Measurements from ENCODE around the gene CCDC184. TPM values are rescaled to one million over a fixed set of nuclear protein-coding genes. Genes with fewer than 3 reads are reported as not detected.
A peak's percentile ranks its signal among the peaks of the same experiment; 100 is the strongest.

The CCDC184 gene
- total RNA-seq, 3 donors from 2014 or later (not counting 1 experiment from before 2014, with no cell fraction given) = 3.0 to 6.2 (median 4.2) TPM

DNA sequence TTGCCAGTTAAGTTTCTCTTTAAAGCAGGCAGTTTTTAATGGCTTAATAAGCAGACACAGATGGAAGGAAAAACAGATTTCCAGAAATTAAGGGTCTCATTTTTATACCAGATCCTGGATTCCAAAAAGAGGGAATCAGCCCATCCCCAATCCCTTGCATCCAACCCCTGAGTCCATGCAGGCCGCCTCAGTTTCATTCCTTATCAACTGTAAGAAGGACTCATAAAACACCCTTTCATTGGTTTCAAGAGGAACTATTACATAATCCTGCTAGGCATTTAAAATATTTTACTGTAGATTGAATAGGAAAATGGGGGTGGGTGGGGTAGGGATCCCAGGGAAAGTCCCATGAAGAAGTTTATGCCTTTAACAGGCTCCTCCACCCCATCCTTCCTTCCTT lies 9.4 kb downstream of the CCDC184 start:
- Histone ChIP-seq H3K36me3 (ENCODE audit: control insufficient read depth, insufficient read depth, low read length) (no peaks in the 10 kb centered on the region), H3K27ac (ENCODE audit: low read length) (no peak overlapping the region), H3K4me1 (ENCODE audit: control insufficient read depth, insufficient read depth, low read length) (peaks cover 4% of the 10 kb centered on the region), H3K4me3 (ENCODE audit: low read length) (no peak overlapping the region), H3K27me3 (ENCODE audit: control insufficient read depth, insufficient read depth, low read length) (peaks cover 6% of the 10 kb centered on the region), H3K9me3 (ENCODE audit: control insufficient read depth, insufficient read depth, low read length) (no peaks in the 10 kb centered on the region)
- DNase-seq (no peak), ATAC-seq (no peak)
- peaks cover 6 to 9% of the 10 kb centered on the region in 2 donors for H3K4me1 Mint-ChIP-seq
- H3K27ac Mint-ChIP-seq = no peak overlapping the region
- no peaks in the 10 kb centered on the region for H3K36me3 Mint-ChIP-seq
- H3K9me3 Mint-ChIP-seq = no peaks in the 10 kb centered on the region
- TF ChIP-seq, protein P1, sequence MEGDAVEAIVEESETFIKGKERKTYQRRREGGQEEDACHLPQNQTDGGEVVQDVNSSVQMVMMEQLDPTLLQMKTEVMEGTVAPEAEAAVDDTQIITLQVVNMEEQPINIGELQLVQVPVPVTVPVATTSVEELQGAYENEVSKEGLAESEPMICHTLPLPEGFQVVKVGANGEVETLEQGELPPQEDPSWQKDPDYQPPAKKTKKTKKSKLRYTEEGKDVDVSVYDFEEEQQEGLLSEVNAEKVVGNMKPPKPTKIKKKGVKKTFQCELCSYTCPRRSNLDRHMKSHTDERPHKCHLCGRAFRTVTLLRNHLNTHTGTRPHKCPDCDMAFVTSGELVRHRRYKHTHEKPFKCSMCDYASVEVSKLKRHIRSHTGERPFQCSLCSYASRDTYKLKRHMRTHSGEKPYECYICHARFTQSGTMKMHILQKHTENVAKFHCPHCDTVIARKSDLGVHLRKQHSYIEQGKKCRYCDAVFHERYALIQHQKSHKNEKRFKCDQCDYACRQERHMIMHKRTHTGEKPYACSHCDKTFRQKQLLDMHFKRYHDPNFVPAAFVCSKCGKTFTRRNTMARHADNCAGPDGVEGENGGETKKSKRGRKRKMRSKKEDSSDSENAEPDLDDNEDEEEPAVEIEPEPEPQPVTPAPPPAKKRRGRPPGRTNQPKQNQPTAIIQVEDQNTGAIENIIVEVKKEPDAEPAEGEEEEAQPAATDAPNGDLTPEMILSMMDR (IDR thresholded peaks at IDR 0.05) = no peak
- intact Hi-C loops (cut with micrococcal nuclease) = no loop called here
- 92% methylated on average over 1 of the region's 1 CpG for WGBS (ENCODE audit: insufficient coverage)
- no peak overlapping the region for H3K4me3 Mint-ChIP-seq
- H3K27me3 Mint-ChIP-seq (ENCODE audit: low read depth in 2 of 2) = peaks cover 34 to 46% of the 10 kb centered on the region in 2 donors

DNA sequence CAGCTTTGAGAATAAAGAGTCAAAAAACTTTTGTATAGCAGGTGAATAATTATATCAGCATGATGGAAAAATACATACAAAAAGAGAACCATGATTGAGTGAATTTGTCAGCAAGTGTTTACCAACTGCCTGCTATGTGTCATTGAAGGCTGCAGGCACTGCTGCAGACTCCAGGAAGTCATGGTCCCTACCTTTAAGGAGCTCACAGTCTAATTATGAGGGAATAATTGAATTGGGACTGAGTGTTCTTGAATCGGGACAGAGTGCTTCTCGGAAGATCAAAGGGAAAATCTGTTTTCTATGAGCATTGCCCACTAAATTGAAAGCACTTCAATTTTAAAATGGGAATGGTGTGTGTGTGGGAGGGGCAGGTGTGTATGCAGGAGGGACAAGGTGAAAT lies 10.2 kb downstream of the CCDC184 start:
- Histone ChIP-seq H3K36me3 (ENCODE audit: control insufficient read depth, insufficient read depth, low read length) (no peaks in the 10 kb centered on the region), H3K4me3 (ENCODE audit: low read length) (no peak overlapping the region), H3K9me3 (ENCODE audit: control insufficient read depth, insufficient read depth, low read length) (no peaks in the 10 kb centered on the region), H3K27me3 (ENCODE audit: control insufficient read depth, insufficient read depth, low read length) (peaks cover 6% of the 10 kb centered on the region), H3K27ac (ENCODE audit: low read length) (no peak overlapping the region), H3K4me1 (ENCODE audit: control insufficient read depth, insufficient read depth, low read length) (peaks cover 8% of the 10 kb centered on the region)
- H3K36me3 Mint-ChIP-seq = no peaks in the 10 kb centered on the region
- H3K27ac Mint-ChIP-seq = no peak overlapping the region
- TF ChIP-seq, protein P1 (IDR thresholded peaks at IDR 0.05) = no peak
- DNase-seq = no peak
- peaks cover 34 to 46% of the 10 kb centered on the region in 2 donors for H3K27me3 Mint-ChIP-seq (ENCODE audit: low read depth in 2 of 2)
- peaks cover 9 to 12% of the 10 kb centered on the region in 2 donors for H3K4me1 Mint-ChIP-seq
- no peak overlapping the region for H3K4me3 Mint-ChIP-seq
- no peaks in the 10 kb centered on the region for H3K9me3 Mint-ChIP-seq
- intact Hi-C loops (cut with micrococcal nuclease) = no loop called here
- WGBS (ENCODE audit: insufficient coverage) = 94% methylated on average over 2 of the region's 2 CpGs
- ATAC-seq = no peak

DNA sequence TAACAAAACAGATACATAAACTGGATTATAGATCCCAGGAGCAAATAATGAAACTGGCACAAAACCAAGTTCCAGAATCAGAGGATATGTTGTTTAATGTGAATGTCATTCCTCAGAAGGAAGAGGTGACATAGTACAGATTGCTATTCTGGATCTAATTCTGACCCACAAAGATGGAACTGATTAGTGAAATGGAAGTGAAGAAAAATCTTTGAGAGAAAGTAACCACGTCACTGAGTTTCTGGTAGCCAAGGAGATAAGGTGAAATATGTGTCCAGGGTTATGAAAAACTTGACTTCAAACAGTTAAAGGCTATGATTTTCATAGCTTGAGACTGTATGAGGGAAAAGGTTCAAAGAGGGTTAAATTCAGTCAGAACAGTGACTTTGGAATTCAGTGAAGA lies 11.4 kb downstream of the CCDC184 start:
- no peaks in the 10 kb centered on the region for H3K36me3 Mint-ChIP-seq

More for the DNA sequence above, 11.4 kb downstream of the CCDC184 start:
- H3K27ac Mint-ChIP-seq = peak overlapping the region in 1 of 2 donors; percentile 18
- Histone ChIP-seq H3K9me3 (ENCODE audit: control insufficient read depth, insufficient read depth, low read length) (no peaks in the 10 kb centered on the region), H3K4me1 (ENCODE audit: control insufficient read depth, insufficient read depth, low read length) (peaks cover 15% of the 10 kb centered on the region), H3K4me3 (ENCODE audit: low read length) (no peak overlapping the region), H3K36me3 (ENCODE audit: control insufficient read depth, insufficient read depth, low read length) (no peaks in the 10 kb centered on the region), H3K27ac (ENCODE audit: low read length) (no peak overlapping the region), H3K27me3 (ENCODE audit: control insufficient read depth, insufficient read depth, low read length) (peaks cover 6% of the 10 kb centered on the region)
- TF ChIP-seq, protein P1 (IDR thresholded peaks at IDR 0.05) = no peak
- peaks cover 31 to 38% of the 10 kb centered on the region in 2 donors for H3K27me3 Mint-ChIP-seq (ENCODE audit: low read depth in 2 of 2)
- 72% methylated on average over 1 of the region's 1 CpG for WGBS (ENCODE audit: insufficient coverage)
- no peak for ATAC-seq
- H3K4me3 Mint-ChIP-seq = no peak overlapping the region
- intact Hi-C loops (cut with micrococcal nuclease) = no loop called here
- H3K9me3 Mint-ChIP-seq = no peaks in the 10 kb centered on the region
- DNase-seq = no peak
- peaks cover 18 to 24% of the 10 kb centered on the region in 2 donors for H3K4me1 Mint-ChIP-seq

Measured in natural killer cell (primary cell).